IMR-90 (cell line): Measurements from ENCODE around the gene EMSY. TPM values are rescaled to one million over a fixed set of nuclear protein-coding genes. Genes with fewer than 3 reads are reported as not detected.

Experiments
- ATAC-seq: fragments of 200-7000 bp; cut with Tn5 transposase; 2 replicates; pipeline ENCODE4 v1.9.1; 2020; ENCODE audit warnings: low read depth, mild to moderate bottlenecking, moderate library complexity
- BruUV-seq: library from RNA; stranded (reverse); fragments of 400-500 nt; replicated peaks from 2 replicates; lab custom pipeline; 2021; lab: Mats Ljungman, UMichigan
- CTCF ChIA-PET: fragments of 300-600 bp; formaldehyde crosslinking; extraction: SDS; loops from one replicate; lab custom pipeline; 2021; ENCODE audit warnings: antibody characterized with exemption; lab: Yijun Ruan, JAX
- POLR2A ChIA-PET: fragments of 300-600 bp; sonication (Branson Sonifier 250); formaldehyde crosslinking; loops from one replicate; lab custom pipeline; 2022; ENCODE audit warnings: antibody characterized with exemption; ENCODE audit not compliant: unreplicated experiment; lab: Charles Lee
- DNase-seq: peaks from one replicate; pipeline ENCODE4 v3.0.0; 2013
- H2AFZ ChIP-seq: replicated peaks from 2 replicates; pipeline ENCODE3; 2013; ENCODE audit warnings: low read length, mild to moderate bottlenecking; ENCODE audit not compliant: poor library complexity
- H2AK5ac ChIP-seq: 2 replicates; pipeline ENCODE4 v1.6.1; 2013; ENCODE audit warnings: low read depth, low read length, inconsistent platforms
- H2AK9ac ChIP-seq: replicated peaks from 2 replicates; pipeline ENCODE3; 2013; ENCODE audit warnings: mild to moderate bottlenecking, low read depth, low read length, moderate library complexity; ENCODE audit not compliant: poor library complexity
- H2BK120ac ChIP-seq: 2 replicates; pipeline ENCODE4 v1.6.1; 2013; ENCODE audit warnings: low read depth, low read length, inconsistent platforms
- H2BK15ac ChIP-seq: 3 replicates; pipeline ENCODE4 v1.6.1; 2013; ENCODE audit warnings: low read depth, low read length, inconsistent platforms
- H2BK20ac ChIP-seq: 2 replicates; pipeline ENCODE4 v1.6.1; 2013; ENCODE audit warnings: low read depth, mild to moderate bottlenecking, inconsistent platforms, low read length, moderate library complexity
- H2BK5ac ChIP-seq: 2 replicates; pipeline ENCODE4 v1.6.1; 2013; ENCODE audit warnings: mild to moderate bottlenecking, low read depth, low read length, inconsistent platforms; ENCODE audit not compliant: poor library complexity, severe bottlenecking
- H3K14ac ChIP-seq: replicated peaks from 2 replicates; pipeline ENCODE4 v1.6.1; 2013; ENCODE audit warnings: low read depth, low read length, inconsistent platforms
- H3K18ac ChIP-seq: 2 replicates; pipeline ENCODE4 v1.6.1; 2013; ENCODE audit warnings: low read depth, low read length, control low read depth
- H3K23ac ChIP-seq: 2 replicates; pipeline ENCODE4 v1.6.1; 2013; ENCODE audit warnings: low read depth, low read length, inconsistent platforms
- H3K27ac ChIP-seq: 2 replicates; pipeline ENCODE4 v1.5.1; 2013; ENCODE audit warnings: mild to moderate bottlenecking, control low read depth, low read length; ENCODE audit not compliant: insufficient read depth
- H3K27me3 ChIP-seq: 2 replicates; pipeline ENCODE4 v1.6.1; 2013; ENCODE audit warnings: low read length; ENCODE audit not compliant: control insufficient read depth, insufficient read depth
- H3K36me3 ChIP-seq: 2 replicates; pipeline ENCODE4 v1.6.1; 2013; ENCODE audit warnings: low read length, mixed read lengths; ENCODE audit not compliant: control insufficient read depth, insufficient read depth
- H3K4ac ChIP-seq: 2 replicates; pipeline ENCODE4 v1.6.1; 2013; ENCODE audit warnings: low read depth, low read length, inconsistent platforms
- H3K4me1 ChIP-seq: 2 replicates; pipeline ENCODE4 v1.6.1; 2013; ENCODE audit warnings: low read length, mixed read lengths; ENCODE audit not compliant: control insufficient read depth, insufficient read depth
- H3K4me2 ChIP-seq: 2 replicates; pipeline ENCODE4 v1.6.1; 2013; ENCODE audit warnings: low read depth, mild to moderate bottlenecking, control low read depth, low read length, moderate library complexity
- H3K4me3 ChIP-seq: 2 replicates; pipeline ENCODE4 v1.5.1; 2013; ENCODE audit warnings: low read depth, mild to moderate bottlenecking, control low read depth, low read length, moderate library complexity; ENCODE audit not compliant: insufficient read depth
- H3K56ac ChIP-seq: 2 replicates; pipeline ENCODE4 v1.6.1; 2013; ENCODE audit warnings: low read length, inconsistent platforms; ENCODE audit not compliant: insufficient read depth; ENCODE audit errors: extremely low read depth
- H3K79me1 ChIP-seq, 2 experiments: 2 replicates each; pipeline ENCODE4 v1.6.1; 2013; ENCODE audit warnings: low read length in 2 of 2, inconsistent platforms in 1 of 2, low read depth in 1 of 2
- H3K9ac ChIP-seq: 2 replicates; pipeline ENCODE4 v1.6.1; 2013; ENCODE audit warnings: low read depth, low read length, control low read depth
- H3K9me1 ChIP-seq: 2 replicates; pipeline ENCODE4 v1.6.1; 2013; ENCODE audit warnings: low read length, inconsistent platforms; ENCODE audit not compliant: insufficient read depth
- H3K9me3 ChIP-seq: 2 replicates; pipeline ENCODE4 v1.6.1; 2013; ENCODE audit warnings: low read length; ENCODE audit not compliant: control insufficient read depth, insufficient read depth
- H4K20me1 ChIP-seq: 2 replicates; pipeline ENCODE4 v1.6.1; 2013; ENCODE audit warnings: low read length, inconsistent platforms; ENCODE audit not compliant: insufficient read depth
- H4K5ac ChIP-seq: 2 replicates; pipeline ENCODE4 v1.6.1; 2013; ENCODE audit warnings: mild to moderate bottlenecking, low read depth, low read length, control low read depth
- H4K8ac ChIP-seq, 2 experiments: 2 replicates each; pipeline ENCODE4 v1.6.1; 2013; ENCODE audit warnings: low read depth in 2 of 2, low read length in 2 of 2, control low read depth in 1 of 2, inconsistent platforms in 1 of 2
- H4K91ac ChIP-seq: 2 replicates; pipeline ENCODE4 v1.6.1; 2013; ENCODE audit warnings: low read depth, low read length, inconsistent platforms; ENCODE audit not compliant: insufficient read depth
- CEBPB ChIP-seq: IDR thresholded peaks from 2 replicates; pipeline ENCODE4 v1.6.1; 2012; ENCODE audit warnings: low read depth, low read length, improper control_type of control experiment
- CHD1 ChIP-seq: IDR thresholded peaks from 2 replicates; pipeline ENCODE4 v1.6.1; 2012; ENCODE audit warnings: low read depth, low read length, improper control_type of control experiment
- FOS ChIP-seq: fragments of 150-350 bp; IDR thresholded peaks from 2 replicates; pipeline ENCODE4 v1.6.1; 2016; ENCODE audit warnings: low read depth, low read length
- MAFK ChIP-seq: IDR thresholded peaks from 2 replicates; pipeline ENCODE4 v1.6.1; 2012; ENCODE audit warnings: low read depth, low read length, improper control_type of control experiment
- MAZ ChIP-seq: IDR thresholded peaks from 2 replicates; pipeline ENCODE4 v1.6.1; 2012; ENCODE audit warnings: low read depth, mild to moderate bottlenecking, low read length, improper control_type of control experiment, moderate library complexity, borderline replicate concordance
- MXI1 ChIP-seq: IDR thresholded peaks from 2 replicates; pipeline ENCODE4 v1.6.1; 2012; ENCODE audit warnings: low read depth, mild to moderate bottlenecking, low read length, moderate library complexity, borderline replicate concordance
- POLR2A ChIP-seq: IDR thresholded peaks from 2 replicates; pipeline ENCODE4 v1.6.1; 2012; ENCODE audit warnings: mild to moderate bottlenecking, low read depth, low read length
- RCOR1 ChIP-seq: IDR thresholded peaks from 2 replicates; pipeline ENCODE4 v1.6.1; 2012; ENCODE audit warnings: mild to moderate bottlenecking, low read length, improper control_type of control experiment; ENCODE audit not compliant: insufficient replicate concordance
- SMC3 ChIP-seq: fragments of 150-350 bp; IDR thresholded peaks from 2 replicates; pipeline ENCODE4 v1.6.1; 2016; ENCODE audit warnings: low read depth, mild to moderate bottlenecking, antibody characterized with exemption, low read length, moderate library complexity
- WGBS, 2 experiments: methylation state at CpG; one replicate each; pipeline versions ENCODE4 v1.1.5 to v1.1.7; 2013; ENCODE audit warnings: missing lambda C conversion rate in 2 of 2; ENCODE audit not compliant: insufficient read length in 1 of 2; ENCODE audit errors: extremely low coverage in 2 of 2; 5-methylcytosine and 5-hydroxymethylcytosine counted together
- dilution Hi-C: fragments of 300-500 bp; cut with HindIII; formaldehyde crosslinking; loops from one replicate; pipeline ENCODE4 v1.14.3; 2018; ENCODE audit warnings: low sequenced_read_pairs; ENCODE audit not compliant: unreplicated experiment
- in situ Hi-C: fragments of 300-500 bp; cut with MboI; formaldehyde crosslinking; loops from 3 replicates; pipeline ENCODE4 v1.14.3; 2019; ENCODE audit warnings: low sequenced_read_pairs, inconsistent platforms, mixed read lengths
- intact Hi-C: fragments of 100-400 bp; cut with micrococcal nuclease; formaldehyde crosslinking; loops from 2 replicates; pipeline ENCODE4 v1.10.0; 2022
- polyA plus RNA-seq, 3 experiments: library from polyadenylated mRNA; depleted of rRNA; stranded (reverse); fragments of >200 nt; gene quantifications; 2 replicates each; pipeline ENCODE4 v1.2.3, GENCODE V29; 2012; ENCODE audit warnings: low replicate concordance in 1 of 3
- total RNA-seq: library from RNA; depleted of rRNA; stranded (reverse); fragments of >200 nt; gene quantifications from 2 replicates; pipeline ENCODE4 v1.2.3, GENCODE V29; 2012
- TF ChIP-seq, protein P1 (sequence below): fragments of 150-350 bp; IDR thresholded peaks from 2 replicates; pipeline ENCODE4 v1.6.1; 2016; ENCODE audit warnings: low read depth, mild to moderate bottlenecking, low read length, moderate library complexity, borderline replicate concordance
- TF ChIP-seq, protein P2 (sequence below): conservative IDR thresholded peaks from 2 replicates; pipeline ENCODE4 v1.5.1; 2012; ENCODE audit warnings: mild to moderate bottlenecking, low read depth, low read length, improper control_type of control experiment

EMSY gene
- total and polyA plus RNA-seq, 2 of the 4 experiments (the other 2 are of a cell fraction) = 14.1 to 22.0 TPM

DNA sequence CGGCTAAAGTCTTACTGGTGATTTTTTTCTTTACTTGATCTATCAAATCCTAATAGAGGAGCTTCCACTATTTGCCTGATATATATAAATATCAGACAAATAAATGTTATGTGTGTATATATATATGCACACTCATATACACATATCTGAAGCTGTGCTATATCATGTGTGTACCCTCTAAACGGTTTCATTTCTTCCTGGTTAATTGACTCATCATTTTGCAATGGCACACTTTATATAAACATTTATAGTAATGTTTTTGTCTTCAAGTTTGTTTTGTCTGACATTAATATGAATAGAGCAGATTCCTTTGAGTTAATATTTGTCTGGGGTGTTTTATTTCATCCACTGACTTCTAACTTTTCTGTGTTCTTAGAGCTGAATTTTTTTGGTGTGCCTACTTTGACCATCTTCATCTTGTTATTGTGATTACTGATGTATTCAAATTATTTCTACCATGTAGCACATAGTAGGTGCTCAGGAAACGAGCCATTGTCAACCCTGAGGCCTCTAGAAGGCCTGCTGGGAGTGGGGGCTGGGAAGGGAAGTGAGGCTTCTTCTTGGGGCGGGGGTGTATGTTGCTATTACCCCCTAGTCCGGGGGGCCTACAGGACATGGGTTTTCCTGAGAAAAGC lies 143.1 kb downstream of the EMSY start:
- no peak overlapping the region for H3K9ac ChIP-seq
- H4K91ac ChIP-seq = no peak overlapping the region
- ChIA-PET CTCF (interaction anchor here (1.7 kb wide), 1 partner anchor 11 kb away, joined by 8 read pairs; no protein-coding TSS in a partner anchor), POLR2A (no interaction called here)
- peak; percentile 67 for DNase-seq
- WGBS, 2 experiments = no CpG with 5 or more reads among the region's 5 CpGs
- intact Hi-C loops = no loop called here
- TF ChIP-seq CEBPB (peak; percentile 75; the same call in 1 of the 2 replicates), SMC3 (no peak), RCOR1 (no peak), FOS (peak; percentile 27; the same call in 1 of the 2 replicates), MAFK (no peak), POLR2A (no peak), MAZ (no peak), CHD1 (no peak), MXI1 (no peak)
- TF ChIP-seq, protein P1, sequence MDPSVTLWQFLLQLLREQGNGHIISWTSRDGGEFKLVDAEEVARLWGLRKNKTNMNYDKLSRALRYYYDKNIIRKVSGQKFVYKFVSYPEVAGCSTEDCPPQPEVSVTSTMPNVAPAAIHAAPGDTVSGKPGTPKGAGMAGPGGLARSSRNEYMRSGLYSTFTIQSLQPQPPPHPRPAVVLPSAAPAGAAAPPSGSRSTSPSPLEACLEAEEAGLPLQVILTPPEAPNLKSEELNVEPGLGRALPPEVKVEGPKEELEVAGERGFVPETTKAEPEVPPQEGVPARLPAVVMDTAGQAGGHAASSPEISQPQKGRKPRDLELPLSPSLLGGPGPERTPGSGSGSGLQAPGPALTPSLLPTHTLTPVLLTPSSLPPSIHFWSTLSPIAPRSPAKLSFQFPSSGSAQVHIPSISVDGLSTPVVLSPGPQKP = no peak
- TF ChIP-seq, protein P2, sequence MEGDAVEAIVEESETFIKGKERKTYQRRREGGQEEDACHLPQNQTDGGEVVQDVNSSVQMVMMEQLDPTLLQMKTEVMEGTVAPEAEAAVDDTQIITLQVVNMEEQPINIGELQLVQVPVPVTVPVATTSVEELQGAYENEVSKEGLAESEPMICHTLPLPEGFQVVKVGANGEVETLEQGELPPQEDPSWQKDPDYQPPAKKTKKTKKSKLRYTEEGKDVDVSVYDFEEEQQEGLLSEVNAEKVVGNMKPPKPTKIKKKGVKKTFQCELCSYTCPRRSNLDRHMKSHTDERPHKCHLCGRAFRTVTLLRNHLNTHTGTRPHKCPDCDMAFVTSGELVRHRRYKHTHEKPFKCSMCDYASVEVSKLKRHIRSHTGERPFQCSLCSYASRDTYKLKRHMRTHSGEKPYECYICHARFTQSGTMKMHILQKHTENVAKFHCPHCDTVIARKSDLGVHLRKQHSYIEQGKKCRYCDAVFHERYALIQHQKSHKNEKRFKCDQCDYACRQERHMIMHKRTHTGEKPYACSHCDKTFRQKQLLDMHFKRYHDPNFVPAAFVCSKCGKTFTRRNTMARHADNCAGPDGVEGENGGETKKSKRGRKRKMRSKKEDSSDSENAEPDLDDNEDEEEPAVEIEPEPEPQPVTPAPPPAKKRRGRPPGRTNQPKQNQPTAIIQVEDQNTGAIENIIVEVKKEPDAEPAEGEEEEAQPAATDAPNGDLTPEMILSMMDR = no peak
- H2AK5ac ChIP-seq = no peak overlapping the region
- peaks cover 5% of the 10 kb centered on the region; the same call in 1 of the 2 replicates for H3K27me3 ChIP-seq
- no peak overlapping the region for H3K4me3 ChIP-seq
- no peak overlapping the region for H2BK15ac ChIP-seq
- BruUV-seq = no TSS peak
- peaks cover 7% of the 10 kb centered on the region for H3K4me1 ChIP-seq
- peak overlapping the region; percentile 45; the same call in 1 of the 2 replicates for H3K27ac ChIP-seq
- H2BK120ac ChIP-seq = no peak overlapping the region; the same call in 1 of the 2 replicates
- H3K14ac ChIP-seq = no peak overlapping the region
- peak overlapping the region; percentile 24 for H2BK5ac ChIP-seq
- H3K36me3 ChIP-seq = no peaks in the 10 kb centered on the region
- no peak overlapping the region; the same call in 1 of the 2 replicates for H3K4me2 ChIP-seq
- no peak overlapping the region for H4K8ac ChIP-seq
- no peak overlapping the region for H4K5ac ChIP-seq
- no peaks in the 10 kb centered on the region for H3K79me1 ChIP-seq
- peak; percentile 82 for ATAC-seq
- in situ Hi-C loops = no loop called here
- H2AK9ac ChIP-seq = peak overlapping the region; percentile 77
- no peak overlapping the region for H3K23ac ChIP-seq
- no peak overlapping the region for H2AFZ ChIP-seq
- no peaks in the 10 kb centered on the region for H4K20me1 ChIP-seq
- H3K56ac ChIP-seq = no peak overlapping the region
- dilution Hi-C loops = no loop called here
- no peak overlapping the region for H2BK20ac ChIP-seq
- H3K9me1 ChIP-seq = no peaks in the 10 kb centered on the region; the same call in 1 of the 2 replicates
- H3K18ac ChIP-seq = no peak overlapping the region
- H3K4ac ChIP-seq = peak overlapping the region; percentile 47; the same call in 1 of the 2 replicates
- peaks cover 2% of the 10 kb centered on the region; the same call in 1 of the 2 replicates for H3K9me3 ChIP-seq
